ENCODE results near the gene PPARD.

DNA sequence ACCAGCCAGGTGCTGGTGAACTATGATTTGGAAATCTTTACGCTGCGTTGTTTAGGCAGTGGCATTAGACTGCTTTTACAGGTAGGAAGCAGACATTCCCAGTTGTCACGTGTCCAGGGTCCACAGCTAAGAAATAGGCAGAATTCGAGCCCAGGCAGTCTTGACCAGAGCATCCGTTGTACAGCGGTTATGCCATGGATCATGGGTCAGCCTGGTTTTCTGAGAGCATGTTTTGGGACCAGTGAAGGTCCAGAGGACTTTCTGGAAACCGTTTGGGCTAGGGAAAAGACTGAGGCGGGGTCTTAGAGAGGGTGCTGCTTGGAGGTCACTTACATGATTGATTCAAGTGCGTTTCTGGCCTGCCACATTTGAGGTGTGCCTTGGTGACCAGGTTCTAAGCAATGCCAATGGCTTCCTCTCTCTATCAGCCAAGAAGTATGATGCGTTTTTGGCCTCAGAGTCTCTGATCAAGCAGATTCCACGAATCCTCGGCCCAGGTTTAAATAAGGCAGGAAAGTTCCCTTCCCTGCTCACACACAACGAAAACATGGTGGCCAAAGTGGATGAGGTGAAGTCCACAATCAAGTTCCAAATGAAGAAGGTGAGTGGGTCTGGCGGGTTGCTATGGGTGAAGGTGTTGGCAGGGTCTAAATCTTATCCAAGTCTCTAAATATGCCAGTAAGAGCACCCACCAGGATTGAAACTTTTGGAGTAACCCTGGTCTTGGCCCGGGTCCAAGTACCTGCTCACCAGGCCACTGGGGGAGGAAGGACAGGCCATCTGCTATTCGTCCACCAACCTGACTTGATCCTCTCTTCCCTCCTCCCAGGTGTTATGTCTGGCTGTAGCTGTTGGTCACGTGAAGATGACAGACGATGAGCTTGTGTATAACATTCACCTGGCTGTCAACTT is 127.6 kb downstream of the PPARD start:
- TF ChIP-seq, protein P1, sequence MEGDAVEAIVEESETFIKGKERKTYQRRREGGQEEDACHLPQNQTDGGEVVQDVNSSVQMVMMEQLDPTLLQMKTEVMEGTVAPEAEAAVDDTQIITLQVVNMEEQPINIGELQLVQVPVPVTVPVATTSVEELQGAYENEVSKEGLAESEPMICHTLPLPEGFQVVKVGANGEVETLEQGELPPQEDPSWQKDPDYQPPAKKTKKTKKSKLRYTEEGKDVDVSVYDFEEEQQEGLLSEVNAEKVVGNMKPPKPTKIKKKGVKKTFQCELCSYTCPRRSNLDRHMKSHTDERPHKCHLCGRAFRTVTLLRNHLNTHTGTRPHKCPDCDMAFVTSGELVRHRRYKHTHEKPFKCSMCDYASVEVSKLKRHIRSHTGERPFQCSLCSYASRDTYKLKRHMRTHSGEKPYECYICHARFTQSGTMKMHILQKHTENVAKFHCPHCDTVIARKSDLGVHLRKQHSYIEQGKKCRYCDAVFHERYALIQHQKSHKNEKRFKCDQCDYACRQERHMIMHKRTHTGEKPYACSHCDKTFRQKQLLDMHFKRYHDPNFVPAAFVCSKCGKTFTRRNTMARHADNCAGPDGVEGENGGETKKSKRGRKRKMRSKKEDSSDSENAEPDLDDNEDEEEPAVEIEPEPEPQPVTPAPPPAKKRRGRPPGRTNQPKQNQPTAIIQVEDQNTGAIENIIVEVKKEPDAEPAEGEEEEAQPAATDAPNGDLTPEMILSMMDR (IDR thresholded peaks at IDR 0.05), result no peak
- no peak for TF ChIP-seq POLR2A (IDR thresholded peaks at IDR 0.05)

Data from thyroid gland (tissue), 4 donors.